Measurements from ENCODE around the gene SIRPD.

- TF ChIP-seq, protein P1, sequence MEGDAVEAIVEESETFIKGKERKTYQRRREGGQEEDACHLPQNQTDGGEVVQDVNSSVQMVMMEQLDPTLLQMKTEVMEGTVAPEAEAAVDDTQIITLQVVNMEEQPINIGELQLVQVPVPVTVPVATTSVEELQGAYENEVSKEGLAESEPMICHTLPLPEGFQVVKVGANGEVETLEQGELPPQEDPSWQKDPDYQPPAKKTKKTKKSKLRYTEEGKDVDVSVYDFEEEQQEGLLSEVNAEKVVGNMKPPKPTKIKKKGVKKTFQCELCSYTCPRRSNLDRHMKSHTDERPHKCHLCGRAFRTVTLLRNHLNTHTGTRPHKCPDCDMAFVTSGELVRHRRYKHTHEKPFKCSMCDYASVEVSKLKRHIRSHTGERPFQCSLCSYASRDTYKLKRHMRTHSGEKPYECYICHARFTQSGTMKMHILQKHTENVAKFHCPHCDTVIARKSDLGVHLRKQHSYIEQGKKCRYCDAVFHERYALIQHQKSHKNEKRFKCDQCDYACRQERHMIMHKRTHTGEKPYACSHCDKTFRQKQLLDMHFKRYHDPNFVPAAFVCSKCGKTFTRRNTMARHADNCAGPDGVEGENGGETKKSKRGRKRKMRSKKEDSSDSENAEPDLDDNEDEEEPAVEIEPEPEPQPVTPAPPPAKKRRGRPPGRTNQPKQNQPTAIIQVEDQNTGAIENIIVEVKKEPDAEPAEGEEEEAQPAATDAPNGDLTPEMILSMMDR (conservative IDR thresholded peaks at IDR 0.05 in 1 of 2, IDR thresholded peaks at IDR 0.05 in 1 of 2; ENCODE audit: extremely low read depth in 1 of 2, insufficient read depth in 1 of 2, low read depth in 1 of 2, low read length in 2 of 2) = no peak
- TF ChIP-seq EZH2 (IDR thresholded peaks at IDR 0.05; ENCODE audit: borderline replicate concordance, low read length) = no peak
These were observed 66.8 kb downstream of the SIRPD start for GRCh38 chr20:1490643-1491195.
